Ureter (tissue), 1 donor: ENCODE data around the gene MYOM1. TPM values are rescaled to one million over a fixed set of nuclear protein-coding genes. Genes with fewer than 3 reads are reported as not detected.
"Not testable (repeated sequence)": the region's sequence is repeated elsewhere in the genome, so short reads cannot be mapped to it uniquely, and the experiment has no call there.

ENCODE experiments used
- DNase-seq: peaks from one replicate; pipeline ENCODE4 v3.0.0-alpha.2; 2020; ENCODE audit warnings: low spot score
- total RNA-seq: library from RNA; stranded (reverse); gene quantifications from one replicate; pipeline ENCODE4 v1.2.4, GENCODE V29; 2023
- donor health status: DM: yes; HTN: yes; CAD: no.

The MYOM1 gene
- total RNA-seq, 1 donor from 2014 or later, result 9.7 TPM

DNA sequence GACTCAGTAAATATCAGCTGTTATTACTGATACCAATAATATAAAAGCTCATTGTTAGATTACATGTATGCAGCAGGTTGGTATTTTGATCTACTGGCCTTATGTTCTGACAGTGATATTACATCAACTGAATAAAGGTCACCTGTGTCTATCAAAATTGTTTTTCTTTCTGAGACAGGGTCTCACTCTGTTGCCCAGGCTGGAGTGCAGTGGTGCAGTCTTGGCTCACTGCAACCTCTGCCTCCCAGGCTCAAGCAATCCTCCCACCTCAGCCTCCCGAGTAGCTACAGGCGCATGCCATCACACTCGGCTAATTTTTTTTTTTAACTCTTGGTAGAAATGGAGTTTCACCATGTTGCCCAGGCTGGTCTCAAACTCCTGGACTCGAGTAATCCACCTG is 1.1 kb upstream of the MYOM1 start:
- DNase-seq, result not testable (repeated sequence)

DNA sequence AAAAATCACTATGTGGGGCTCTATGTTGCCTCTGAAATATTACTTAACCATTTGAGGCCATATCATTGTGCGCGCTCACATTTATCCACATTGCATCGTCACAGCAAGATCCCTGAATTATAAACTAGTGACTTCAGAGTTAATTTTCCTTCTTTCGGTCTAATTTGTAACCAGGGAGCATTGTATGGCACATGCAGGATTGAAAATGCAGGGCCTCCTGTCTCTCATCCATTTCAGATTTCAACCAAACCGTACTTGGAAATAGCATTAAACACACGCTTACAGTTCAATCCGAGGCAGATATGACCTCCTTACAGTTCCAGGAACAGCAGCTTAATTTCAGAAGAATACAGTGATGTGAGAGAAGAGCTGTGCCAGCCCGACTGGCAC is 532 bp downstream of the MYOM1 start:
- DNase-seq, result no peak

DNA sequence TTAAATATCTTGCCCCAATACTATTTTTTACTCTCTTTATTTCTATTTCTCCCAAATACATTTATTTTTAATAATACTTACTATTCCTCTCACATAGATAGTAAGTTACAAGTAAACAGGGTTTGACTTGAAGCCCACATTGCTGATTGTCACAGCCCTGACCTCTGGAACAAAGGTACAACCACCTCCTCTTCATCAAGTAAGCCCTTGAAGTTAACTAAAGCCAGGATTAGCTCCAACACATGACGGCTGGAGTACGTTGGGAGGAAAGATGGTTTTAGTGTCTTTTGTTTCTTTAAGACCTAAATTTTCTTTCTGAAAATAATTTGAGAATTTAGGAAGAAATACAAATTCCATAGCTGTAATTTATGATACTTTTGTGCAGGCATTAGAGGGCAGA is 949 bp downstream of the MYOM1 start:
- DNase-seq, result no peak

DNA sequence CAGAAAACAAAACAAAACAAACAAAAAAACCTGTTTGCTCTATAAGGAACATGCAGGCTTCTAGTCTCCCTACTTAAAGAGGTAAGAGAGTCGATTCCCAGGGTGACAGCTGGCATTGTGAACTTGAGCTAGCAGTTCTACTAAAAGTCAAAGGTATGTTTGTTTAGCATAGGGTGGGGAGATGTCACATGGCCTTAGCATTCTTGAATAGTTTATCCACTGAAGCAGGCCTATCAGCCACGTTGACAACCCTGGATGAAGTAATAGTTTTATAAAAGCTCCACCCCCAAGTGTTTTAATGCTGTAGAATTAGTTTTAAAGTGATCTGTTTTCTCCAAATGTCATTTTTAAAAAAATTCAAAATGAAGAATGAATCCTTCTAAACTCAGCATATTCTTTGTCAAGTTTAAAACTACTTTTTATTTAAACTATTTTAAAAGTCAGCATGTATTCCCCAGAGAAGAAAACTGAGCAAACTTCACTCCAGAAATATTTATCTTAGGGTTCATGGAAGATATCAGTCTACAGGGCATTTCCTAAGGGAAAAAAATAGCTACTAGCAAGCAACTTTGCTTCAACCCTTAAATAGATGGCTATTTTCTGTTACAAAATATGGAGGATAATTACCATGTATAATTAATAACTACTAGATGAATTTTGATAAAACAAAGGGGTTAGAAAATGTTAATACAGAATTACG is 1.7 kb downstream of the MYOM1 start:
- no peak for DNase-seq

DNA sequence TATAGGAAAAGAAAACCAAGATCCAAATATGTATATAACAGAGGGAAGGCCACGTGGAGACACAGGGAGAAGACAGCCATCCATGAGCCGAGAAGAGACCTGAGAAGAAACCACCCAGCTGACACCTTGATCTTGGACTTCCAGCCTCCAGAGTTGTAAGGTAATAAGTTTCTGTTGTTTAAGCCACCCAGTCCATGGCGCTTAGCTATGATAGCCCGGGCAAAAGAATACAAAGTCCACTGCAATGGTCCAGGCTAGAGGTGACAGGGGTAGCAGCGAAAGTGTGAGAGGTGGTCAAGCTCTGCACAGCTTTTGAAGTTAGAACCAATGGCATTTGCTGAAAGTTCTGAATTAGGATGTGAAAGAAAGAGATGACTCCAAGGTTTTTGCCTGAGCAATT is 2.8 kb downstream of the MYOM1 start:
- no peak for DNase-seq

DNA sequence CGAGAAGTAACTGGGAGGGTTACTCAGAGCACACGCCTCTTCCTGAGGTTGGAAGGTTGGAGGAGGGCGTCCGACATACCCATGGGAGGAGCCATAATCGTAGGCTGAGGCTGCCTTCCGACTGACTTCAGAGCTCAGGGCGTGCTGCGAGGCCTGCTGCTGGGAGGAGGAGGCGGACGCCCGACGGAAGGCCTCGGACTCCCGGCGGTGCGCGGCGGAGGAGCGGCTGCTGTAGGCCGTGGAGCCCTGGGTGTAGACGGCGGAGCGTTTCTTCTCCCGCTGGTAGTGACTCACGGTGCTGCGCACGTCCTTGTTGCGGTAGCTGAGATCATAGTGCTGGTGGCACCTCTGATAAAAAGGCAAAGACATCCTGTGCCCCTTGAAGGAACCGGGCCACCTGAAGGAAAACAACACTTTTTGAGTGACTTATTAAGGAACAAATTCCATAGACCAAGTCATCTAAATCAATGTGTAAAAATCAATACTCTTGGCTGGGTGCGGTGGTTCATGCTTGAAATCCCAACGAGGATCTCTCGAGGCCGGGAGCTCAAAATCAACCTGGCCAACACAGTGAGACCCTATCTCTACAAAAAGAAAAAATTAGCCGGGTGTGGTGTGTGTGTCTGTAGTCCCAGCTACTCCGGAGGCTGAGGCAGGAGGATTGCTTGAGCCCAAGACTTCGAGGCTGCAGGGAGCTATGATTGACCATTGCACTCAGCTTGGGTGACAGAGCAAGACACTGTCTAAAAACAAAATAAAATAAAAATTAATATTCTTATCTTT is 4.7 kb downstream of the MYOM1 start:
- DNase-seq, result no peak

DNA sequence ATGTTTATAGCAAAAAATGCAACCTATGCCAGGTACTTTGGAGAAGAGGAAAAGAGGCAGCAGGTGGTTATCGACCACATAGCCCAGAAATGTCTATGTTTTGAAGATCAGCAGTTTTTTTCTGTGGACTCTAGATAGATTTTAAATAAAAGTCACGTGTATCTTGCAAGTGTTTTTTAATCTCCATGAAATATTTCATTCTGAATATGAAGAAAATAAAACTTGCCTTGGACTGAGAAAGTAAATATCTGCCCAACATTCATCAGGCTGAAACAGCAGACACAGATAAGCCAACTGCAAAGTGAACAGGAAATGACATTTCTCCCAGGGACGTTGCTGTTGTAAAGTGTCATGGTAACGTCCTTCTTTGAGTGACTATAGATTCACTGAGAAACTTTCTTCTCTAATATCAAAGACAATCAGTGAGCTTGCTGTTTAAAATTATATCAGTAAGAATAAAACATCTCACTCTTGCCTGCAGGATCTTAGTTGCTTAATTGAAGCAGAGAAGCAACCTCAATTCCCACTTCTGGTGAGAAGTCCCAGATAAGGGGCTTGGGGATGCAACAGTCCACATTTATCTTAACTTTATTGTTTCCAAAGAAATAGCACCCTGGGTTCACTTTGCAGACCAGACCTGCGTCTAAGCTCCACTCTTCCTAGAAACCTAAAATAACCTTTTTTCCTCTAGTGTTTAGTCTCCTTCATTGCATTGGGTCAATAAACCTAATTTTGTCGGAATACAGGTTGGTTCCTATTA is 6.3 kb downstream of the MYOM1 start:
- DNase-seq, result no peak

DNA sequence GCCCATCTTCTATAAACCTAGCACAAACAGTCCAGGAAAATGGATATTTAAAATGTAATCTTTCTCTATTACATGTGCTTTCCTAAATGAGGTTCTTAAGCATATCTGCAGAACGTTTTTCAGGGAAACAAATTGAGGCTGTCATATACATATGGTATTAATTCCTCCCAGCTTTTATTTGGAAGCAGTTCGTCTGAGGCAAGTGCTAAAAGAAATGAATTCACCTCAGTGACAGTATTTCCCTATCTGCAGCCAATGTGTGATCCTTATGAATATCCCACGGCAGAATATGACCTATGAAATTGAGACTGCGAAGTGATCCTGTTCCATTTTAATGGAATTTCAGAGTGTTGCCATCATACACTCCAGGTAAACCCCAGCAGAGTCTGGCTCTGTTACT is 7.1 kb downstream of the MYOM1 start:
- DNase-seq, result no peak

DNA sequence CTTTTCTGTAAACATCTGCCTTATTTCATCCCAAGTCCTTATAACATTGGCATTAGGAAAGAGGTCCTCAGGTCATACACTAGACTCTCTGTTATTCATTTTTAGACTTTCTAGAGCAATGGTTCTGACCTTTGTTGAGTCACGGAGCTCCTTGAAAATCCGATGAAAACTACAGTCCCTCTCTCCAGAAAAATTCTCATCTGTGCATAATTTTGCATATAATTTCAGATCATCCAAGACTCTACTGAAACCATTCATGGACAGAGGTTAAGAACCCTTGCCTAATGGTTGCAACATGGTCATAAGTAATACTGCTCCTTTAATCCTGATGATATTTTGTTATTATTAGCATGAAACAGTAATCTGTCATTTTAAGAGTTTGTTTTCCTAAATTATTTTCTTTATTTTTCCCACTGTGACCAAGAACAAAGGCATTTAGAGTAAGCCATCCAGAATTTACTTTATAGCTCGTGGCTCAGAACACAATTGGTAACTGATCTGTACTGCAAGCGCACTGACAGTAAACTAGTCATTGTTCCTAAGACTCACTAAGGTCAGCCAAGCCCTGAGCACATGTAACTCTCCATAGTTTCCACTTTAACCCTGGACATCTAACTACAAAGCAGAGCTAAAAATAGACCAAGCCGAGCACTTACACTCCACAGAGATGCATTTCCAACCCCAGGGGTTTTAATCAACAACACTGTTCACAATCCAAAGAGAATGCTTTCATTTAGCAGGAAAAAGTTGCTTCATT is 8.4 kb downstream of the MYOM1 start:
- DNase-seq, result no peak

DNA sequence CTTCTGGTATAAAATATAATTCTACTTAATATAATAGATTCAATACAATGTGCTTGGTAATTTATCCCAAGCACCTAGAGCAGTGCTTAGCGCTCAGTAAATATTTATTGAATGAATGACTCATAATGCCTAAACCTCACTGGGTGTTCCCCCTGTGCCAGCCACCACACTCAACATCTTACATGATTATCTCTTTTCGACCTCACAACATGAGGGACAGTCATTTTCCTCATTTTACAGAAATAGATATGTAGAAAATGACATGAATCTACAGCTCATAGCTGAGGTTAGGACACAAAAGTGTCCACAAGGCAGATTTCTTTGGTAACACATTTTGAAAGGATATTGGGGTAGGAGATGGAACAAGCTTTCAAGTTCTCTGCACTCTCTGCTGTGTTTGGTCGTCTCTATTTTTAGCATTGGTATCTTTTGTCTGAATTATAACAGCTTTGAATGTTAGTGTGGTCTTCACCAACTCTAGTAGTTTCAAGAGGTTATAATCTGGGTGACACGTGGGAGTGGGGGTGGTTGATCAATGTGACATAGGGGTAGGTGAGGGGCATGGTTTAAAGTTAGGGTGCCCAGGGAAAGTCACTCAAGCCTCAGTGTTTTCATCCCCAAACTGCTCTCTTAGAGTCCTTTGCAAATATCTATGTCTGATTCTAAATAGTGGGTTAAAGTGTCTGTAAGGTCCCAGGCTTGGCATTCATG is 9.8 kb downstream of the MYOM1 start:
- no peak for DNase-seq

DNA sequence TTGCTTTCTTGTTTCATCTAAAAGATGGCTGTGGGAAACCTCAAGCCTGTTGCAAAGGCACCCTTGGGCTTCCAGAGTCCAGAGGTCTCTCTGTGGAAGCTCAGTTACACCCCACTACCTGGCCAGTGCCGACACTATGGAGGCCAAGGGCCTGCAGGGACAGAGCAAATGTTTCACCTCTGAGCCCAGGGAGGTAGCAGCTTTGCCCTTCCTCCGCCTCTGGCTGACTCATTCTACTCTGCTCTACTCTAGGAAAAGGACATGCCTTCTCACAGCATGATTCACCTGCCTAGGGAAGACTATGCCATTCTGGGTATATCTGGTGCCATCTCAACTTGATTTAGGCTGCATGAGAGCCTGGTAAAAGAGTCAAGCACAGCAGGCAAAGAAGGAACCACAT is 12.2 kb downstream of the MYOM1 start:
- DNase-seq, result no peak

DNA sequence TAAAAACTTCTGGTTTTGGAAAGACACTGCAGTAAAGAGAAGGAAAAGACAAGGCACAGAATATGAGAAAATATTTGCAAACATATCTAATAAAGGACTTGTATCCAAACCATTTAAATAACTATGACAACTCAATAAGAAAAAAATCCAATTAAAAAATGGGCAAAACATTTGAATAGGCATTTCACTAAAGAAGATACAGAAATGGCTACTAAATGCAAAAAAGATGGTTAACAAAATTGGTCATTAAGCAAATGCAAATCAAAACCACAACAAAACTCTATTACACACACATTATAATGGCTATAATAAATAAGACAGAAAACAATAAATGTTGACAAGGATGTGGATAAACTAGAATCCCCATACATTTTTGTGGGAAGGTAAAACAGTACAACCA is 14.5 kb downstream of the MYOM1 start:
- DNase-seq, result no peak

DNA sequence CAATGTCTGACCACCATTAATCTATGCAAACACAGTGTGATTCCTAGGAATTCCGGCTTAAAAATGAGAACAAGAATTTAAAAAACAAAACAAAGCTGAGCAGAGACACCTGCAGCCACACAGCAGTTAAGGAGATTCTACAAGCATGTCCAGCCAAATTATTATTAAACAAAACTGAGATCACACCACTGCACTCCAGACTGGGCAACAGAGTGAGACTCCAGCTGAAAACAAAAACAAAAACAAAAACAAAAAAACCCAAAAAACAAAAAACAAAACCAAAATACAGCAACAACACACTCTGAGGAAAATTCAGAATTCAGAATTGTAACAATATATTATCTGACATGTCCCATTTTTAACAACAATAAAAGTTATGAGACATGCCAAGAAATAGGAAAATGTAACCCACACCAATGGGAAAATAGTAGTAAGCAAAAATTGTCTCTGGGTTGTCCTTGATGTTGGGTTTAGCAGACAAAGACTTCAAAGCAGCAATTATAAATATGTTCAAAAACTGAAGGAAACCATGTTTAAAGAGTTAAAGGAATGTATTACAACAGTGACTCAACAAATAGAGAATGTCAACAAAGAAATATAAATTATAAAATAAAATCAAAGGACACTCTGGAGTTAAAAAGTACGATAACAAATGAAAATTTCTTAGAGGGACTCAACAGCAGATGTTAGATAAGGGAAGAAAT is 19.7 kb downstream of the MYOM1 start:
- no peak for DNase-seq

DNA sequence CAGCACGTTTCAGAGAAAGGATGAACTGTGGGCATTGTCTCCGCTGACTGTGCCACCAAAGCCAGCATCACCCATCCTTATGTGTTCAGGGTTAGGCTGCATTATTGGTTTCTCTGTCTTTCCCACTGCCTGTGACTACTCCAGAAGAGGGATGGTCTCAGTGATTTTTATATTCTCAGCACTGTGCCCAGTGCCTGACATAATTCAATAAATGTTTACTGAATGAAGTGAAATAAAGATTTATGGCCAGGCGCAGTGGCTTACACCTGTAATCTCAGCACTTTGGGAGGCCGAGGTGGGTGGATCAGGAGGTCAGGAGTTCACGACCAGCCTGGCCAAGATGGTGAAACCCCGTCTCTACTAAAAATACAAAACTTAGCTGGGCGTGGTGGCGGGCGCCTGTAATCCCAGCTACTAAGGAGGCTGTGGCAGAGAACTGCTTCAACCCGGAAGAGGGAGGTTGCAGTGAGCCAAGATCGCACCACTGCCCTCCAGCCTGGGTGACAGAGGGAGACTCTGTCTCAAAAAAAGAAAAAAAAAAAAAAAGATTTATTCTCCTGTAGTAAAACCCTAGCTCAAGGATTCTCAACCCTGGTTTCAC is 21.4 kb downstream of the MYOM1 start:
- not testable (repeated sequence) for DNase-seq

DNA sequence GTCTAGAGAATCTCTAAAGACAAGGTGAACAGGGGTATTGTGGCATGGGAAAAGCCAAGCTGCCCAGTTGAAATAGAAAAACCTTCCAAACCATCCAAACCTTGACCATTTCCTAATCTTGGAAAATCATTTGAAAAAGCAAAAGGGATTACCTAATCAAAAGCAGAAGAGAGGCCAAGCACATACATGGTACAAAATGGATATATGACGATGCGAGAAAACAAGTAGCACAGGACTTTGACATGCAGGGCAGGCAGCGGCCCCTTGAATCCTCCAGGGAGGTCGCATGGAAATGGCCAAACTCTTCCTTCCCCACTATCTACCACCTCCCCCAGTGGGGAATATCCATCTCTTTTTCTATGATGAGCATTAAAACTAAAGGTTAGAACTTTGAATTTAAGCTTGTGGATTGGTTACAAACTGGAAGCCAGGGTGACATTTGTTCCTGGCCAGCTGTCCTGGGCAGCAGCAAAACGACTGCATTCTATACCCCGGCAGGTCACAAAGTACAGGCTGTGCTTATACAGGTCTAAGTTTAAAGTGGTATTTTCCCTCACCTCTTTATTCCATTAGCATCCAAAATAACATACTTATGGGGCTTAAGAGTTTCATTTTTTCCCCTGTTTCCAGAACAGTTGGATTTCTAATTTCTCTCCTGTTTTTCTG is 24.7 kb downstream of the MYOM1 start:
- DNase-seq, result no peak

DNA sequence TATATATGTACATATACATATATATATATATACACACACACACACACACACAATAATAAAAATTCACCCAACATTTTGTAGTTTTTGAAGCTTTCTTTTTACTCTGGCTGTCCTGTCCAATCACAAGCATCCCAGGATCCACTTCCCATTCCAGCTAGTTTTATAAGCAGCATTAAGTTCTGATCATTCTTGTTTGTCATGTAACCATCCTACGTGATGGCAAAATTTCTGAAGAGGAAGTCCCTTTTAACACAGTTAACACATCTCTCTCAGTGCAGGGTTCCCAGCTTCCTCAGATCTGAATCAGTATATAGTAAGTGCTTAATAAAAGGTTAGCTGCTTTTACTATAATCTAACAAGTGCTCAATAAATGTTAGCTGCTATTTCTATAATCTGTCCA is 26.4 kb downstream of the MYOM1 start:
- DNase-seq, result no peak

DNA sequence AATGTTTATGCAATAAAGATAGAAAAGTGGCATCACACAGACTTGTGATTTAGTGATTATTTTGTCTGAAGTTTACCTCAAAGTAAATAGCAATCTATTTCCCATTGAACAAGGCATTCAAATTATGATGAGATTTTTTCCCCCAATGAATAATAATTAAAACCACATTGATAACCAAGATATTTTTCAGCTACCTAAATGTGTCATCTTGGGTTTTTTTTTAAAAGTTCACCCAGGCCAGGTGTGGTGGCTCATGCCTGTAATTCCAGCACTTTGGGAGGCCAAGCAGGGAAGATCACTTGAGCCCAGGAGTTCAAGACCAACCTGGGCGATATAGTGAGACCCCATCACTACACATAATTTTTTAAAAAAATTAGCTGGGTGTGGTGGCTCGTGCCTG is 27.0 kb downstream of the MYOM1 start:
- no peak for DNase-seq

DNA sequence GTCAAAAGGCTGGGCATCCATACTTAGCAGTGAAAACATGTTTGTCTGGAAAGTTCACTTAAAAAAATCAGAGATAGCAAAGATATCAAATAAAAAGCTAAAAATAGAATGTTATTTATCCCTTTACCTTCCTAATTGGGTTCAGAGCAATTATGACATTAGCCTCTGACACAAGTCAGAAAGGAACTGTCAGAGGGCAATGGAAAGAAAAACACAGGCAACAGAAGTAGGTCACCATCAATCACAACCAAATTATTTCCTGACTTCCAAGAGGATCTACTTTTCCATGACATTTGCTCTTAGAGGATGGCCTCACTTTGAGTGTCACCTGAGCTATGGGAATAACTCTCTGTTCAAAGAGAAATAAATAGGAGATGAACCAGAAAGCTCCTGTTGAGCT is 27.5 kb downstream of the MYOM1 start:
- DNase-seq, result no peak

DNA sequence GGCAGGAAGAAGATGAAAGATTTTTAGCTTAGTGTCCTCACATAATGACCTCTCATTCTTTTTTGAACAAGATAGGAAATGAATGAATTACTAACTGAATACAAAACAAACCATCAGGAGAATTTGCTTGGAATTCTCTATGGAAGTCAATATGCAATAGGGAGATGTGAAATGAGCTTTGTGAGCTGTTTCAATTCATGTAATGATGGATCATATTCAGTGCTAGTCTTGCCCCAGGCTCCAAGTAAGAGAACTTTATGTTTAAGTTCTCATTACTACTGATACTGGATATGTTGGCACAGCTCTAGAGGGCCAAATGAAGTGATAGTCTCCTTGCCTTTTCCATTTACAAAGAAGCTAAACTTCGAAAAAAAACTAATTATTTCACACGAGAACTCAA is 29.2 kb downstream of the MYOM1 start:
- DNase-seq, result no peak

DNA sequence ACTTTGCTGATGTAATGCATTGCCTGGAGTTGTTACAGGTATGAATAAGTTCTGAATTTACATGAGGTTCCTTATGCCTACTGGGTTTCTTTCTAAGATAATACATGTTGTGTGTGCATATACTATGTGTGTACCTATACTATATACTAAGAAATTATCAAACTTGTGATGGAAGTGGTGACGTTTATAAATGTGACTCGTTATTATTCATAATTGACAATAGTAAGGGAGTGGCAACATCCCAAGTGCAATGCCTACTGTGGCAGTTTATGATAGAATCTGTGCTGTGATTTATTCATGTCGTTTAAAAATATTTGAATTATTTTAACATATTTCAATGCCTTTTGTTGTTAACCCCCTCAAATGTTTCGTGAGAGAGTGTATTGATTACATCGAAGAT is 29.9 kb downstream of the MYOM1 start:
- DNase-seq, result no peak
